GM18517 (cell line): ENCODE measurements around the gene ERBB4.

Experiments
- ATAC-seq: cut with Tn5 transposase; IDR thresholded peaks from one replicate; pipeline ENCODE4 v1.9.1; 2021; ENCODE audit warnings: mild to moderate bottlenecking, moderate library complexity; ENCODE audit not compliant: unreplicated experiment

ERBB4 gene

DNA sequence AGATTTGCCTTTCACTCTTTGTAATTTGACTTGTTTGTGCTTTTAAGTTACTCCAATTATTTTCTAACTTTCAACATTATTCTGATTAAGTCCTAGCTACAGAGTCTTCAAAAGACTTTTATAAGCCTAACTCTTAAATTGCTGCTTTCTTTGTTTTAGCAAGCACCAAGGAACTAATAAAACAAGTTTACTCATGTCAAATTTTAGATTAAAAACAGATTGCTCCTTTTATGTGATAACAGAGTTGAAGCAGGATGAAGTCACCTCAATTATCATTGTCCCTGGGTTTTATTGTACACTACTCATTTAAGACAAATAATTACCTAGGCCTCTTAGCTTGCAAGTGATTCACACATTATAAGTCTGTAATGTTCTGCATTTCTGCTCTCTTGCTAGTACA is 678.4 kb downstream of the ERBB4 start:
- no peak for ATAC-seq

DNA sequence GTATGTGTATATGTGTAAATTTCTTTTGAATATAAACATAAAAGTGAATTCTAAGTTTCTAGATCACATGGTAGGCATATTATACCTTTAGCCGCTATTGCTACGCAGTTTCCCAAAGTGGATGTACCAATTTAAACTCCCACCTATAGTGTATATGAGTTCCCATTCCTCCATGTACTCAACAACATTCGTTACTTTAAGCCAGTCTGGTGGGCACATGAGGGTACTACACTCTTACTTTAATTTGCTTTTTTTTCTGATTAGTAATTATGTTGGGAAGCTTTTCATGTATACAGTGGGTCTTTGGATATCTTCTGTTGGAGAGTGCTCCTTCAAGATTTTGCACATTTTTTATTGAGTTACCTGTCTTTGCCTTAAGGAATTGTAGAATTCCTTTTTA is 683.8 kb downstream of the ERBB4 start:
- no peak for ATAC-seq

DNA sequence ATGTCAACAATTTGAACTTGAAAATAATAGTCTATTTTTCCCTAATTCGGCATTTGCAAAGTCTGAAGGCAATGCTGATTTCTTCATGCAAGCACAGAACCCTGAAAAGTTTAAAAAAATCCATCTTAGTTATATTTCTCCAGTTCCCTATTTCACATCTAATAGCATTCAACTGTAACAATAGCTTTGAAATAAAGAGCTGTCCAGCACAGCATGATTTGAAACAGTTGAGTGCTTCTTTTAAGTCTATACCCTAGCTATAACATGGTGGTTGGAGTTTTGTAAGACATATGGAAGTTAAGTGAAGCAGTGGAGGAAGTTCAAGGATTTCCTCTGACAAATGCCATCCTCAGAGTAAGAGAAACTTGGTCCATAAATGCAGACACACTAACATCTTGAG is 691.9 kb downstream of the ERBB4 start:
- no peak for ATAC-seq

DNA sequence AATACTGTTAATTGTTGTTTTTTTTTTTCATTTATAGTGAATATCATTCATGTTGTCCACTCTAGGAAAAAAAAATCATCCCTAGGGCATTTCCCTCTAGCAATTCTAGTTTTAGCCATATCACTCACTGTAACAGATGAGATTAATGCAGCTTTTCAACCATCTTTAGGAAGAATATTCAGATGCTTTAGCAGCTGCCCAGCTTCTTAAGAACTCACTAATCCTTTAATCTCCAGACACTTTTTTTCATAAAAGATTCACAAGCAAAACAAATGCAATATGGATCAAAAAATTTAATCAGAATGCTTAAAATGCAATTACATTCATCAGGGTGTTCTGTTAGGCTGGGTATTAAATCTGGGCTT is 692.6 kb downstream of the ERBB4 start:
- no peak for ATAC-seq

DNA sequence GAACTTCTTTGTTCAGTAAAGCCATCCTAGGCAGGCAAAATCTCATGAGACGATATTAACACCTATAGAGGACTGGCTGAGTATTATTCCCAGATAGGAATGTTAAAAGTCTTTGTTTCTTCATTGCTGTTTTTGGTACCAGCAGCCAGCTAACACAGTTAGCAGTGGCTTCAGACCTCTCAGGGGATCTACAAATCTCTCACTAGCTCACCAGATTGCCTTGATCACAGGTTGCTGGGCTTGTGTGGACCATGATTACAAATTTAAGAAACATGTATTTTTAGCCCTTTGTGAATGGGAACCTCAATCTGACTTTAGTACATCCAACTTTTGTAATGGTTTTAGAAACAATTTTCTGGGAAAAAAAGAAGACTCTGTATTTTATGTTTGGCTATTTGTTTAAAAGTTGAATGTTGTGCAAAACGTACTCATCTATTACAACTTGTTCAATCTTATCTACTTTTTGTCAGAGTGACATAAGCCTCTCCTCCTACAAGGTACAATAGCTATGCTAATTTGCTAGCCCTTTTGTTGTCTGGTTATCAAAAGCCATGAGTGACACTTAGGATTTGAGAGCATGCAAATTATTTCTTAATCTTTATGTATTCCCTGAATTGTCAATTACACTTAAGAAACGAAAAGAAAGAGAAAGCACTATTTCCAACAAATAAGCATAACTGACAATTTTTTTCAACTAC is 693.1 kb downstream of the ERBB4 start:
- no peak for ATAC-seq

DNA sequence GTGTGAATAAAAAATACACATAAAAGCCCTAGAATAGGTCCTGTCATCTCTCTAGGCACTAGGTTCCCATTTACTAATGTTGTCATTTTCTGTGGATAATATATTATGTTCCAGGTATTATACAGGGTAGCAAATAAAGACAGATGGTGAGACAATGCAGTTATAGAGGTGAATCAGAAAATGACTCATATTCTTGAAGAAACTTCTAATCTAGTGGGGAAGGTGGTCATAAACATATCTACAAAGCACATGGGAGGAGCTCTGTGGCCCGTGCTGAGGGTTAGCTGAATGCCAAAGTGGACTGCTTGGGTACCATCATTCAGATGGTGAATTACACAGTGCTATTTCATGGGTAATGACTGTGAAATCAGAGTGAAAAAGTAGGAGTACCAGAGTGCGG is 700.9 kb downstream of the ERBB4 start:
- no peak for ATAC-seq

DNA sequence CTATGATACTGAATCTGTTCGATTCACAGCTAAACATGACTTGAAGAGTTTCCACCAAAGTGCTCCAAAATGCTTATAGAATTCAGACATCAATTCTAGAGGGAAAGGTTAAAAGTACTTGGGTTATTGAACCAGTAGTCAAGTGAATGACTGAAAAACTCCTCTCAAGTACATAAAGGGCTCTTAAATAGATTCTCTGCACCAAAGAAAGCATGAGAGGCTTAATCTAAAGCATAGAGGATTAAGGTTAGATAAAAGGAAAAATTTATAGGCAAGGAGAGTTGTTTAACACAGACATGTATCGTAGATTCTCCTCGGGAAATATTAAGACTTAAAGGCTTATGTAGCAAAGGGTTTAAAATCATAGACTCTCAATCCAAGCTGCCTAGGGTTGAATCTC is 701.4 kb downstream of the ERBB4 start:
- ATAC-seq = no peak

DNA sequence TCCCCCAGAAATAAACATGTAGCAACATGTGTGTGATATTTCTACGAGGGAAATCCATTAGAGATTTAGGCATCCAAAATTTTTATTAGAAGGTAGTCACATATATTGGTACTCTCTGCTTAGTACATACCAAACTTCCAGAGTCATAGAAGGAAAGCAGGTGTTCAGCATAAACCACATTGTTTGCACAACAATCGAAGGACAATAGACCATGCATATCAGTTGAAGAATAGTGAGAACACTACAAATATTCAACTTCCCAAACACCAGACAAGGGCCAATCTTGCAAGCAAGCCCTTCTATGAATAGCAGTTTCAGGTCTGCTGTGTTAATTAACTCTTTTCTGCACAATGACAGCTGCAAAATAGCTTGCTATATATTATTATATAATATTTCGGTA is 702.2 kb downstream of the ERBB4 start:
- no peak for ATAC-seq

DNA sequence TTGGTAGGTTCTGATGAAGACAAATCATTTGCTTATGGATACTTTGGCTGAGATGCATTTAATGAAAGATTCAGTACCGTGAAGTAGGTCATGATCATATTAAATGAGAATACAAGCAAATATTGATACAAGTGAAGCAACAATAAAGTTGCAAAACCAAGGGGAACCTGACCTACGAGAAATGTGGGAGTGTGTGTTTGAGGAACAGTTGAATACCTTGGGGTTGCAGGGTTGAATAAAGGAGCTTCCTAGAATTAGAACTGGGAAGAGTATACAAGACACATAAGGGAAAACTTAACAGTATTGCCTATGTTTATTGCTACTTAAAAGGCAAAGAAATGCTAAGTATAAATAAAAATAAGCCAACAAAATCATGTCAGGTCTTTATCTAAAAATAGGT is 702.9 kb downstream of the ERBB4 start:
- no peak for ATAC-seq

DNA sequence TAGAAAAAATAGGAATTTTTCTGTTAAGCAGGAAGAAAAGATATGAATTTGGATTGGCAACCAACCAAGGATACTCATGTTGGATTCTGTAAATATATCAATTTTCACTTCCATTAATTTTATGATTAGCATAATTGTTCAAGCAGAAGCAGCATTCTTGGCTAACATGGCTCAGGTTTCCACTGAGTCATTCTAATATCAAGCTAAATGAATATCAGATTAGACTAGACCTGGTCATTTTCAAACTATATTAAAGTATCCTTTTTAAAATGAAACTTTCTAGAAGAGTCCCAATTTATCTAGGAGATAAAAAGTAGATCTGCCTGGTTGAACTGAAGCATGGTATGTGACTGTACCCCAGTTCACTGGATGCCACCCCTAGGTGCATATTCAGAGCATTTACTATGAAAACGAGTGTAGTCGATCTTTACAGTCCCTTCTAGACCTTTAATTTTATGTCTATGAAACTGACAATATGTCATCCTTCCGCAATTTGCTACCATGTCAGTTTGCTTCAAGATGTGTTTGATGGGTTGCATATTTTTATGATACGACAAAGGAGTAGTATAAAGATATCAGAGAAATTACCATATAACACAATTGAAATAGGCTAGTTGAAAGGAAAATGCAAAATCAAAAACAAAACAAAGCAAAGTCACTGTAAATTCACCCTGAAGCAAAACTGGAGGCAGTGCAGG is 704.9 kb downstream of the ERBB4 start:
- ATAC-seq = no peak

DNA sequence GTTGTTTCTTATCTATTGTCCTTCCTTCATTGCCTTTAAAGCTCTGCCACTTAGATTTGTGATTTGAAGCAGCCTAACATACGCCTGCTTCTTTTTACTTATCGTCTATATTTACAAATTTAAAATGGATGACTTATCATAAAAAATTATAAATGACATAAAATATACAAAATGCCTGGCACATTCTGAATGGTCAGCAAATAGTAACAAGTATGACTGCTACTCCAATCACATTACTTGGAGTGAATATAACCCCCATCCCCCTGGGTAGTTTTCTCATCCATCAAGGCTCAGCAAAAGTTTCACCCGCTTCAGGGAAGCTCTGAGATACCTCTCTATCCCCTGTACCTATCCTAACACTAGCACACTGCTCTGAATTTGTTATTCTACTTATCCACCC is 708.9 kb downstream of the ERBB4 start:
- no peak for ATAC-seq

DNA sequence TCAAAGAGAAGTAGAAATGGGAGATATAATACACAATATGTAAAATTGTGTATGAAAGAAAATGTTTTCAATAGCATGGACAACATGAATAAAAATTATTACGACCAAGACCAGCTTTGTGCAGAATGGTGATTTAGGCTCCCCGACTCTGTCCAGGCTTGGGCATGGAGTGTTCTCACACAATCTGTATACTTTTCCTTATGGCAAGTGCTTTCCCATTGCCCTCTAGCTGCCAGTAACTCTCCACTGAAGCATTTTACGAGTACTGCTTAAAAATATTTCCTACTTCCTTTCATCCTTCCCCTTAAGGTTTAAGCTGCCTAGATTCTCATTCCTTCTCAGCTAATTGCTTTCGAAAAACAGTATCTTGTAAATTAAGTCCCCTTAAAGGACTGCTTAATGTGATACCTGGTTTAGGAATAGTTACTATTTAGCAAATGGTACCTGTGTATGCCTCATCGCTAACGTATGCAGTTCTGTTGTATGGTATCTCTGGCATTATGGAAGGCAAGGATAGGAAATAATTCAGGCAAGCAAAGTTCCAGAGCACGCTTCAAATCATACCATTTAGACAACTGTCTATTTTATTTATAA is 714.6 kb downstream of the ERBB4 start:
- ATAC-seq = no peak

DNA sequence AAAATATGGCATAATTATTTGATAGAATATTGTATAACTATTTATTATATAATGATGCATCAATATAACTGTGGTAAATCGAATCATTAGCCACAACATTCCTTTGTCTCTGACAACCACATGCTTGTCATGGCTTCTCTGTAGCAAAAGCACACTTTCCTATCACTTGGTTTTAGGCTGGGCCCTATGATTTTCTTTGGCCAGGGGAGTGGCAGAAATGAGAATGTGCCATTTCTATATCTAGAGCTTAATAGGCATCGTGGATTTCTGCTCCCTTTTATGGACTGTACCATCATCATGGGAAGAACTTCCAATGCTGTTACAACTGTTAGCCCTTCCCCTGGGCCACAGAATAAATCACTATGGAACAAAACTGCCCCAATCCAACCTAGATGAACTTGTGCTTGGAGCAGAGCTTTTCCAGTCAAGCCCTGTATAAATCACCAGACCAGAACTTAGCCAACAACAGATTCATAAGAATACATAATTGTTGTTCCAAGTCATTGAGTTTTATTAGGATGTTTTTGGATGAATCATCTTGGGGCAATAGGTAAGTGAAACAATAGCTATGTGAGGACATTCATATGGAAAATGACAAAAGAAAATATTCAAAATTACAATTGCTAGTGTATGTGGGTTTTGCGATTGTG is 715.8 kb downstream of the ERBB4 start:
- ATAC-seq = no peak

DNA sequence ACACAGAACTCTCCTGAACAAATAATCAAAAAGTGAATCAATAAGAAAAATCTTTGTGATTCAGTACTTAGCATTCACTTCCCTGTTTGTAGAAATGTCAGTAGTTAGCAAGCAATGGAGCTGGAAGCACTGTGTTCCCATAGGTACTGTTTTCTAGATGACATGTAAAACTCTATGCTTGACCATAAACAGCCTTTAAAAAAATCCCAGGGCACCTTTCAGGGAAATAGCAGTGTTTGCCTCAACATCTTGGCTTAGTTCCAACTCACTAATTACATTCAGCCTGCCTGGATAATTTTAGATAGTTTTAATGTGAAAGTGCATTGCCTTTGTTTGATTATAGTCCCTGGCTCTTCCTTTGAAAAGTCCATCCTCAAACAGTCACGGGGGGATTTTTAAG is 721.8 kb downstream of the ERBB4 start:
- ATAC-seq = no peak

DNA sequence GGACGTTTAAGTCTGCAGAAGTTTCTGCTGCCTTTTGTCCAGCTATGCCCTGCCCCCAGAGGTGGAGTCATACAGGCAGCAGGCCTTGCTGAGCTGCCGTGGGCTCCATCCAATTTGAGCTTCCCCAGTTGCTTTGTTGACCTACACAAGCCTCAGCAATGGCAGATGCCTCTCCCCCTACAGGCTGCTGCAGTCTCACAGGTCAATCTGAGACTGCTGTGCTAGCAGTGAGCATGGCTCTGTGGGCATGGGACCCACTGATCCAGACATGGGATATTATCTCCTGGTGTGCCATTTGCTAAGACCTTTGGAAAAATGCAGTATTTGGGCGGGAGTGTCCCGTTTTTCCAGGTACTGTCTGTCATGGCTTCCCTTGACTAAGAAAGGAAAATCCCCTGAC is 726.0 kb downstream of the ERBB4 start:
- ATAC-seq = no peak

DNA sequence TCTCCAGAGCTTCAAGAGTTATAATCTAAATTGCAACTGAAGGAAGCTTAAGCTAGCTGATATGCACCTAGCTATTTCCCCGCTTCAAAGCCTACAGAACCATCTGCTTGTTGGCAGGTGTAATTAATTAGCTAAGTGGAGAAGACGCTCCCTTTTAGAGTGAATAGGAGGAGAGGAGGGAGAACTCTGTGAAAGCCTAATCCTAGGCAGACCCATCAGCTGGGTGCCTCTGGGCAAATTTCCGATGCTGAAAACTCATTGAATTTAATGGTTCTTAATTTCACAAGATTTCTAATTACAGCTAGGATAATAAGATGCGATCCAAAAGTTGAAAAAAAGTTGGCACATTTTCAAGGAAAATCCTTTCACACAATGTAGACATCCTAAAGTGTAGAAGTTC is 735.9 kb downstream of the ERBB4 start:
- no peak for ATAC-seq

DNA sequence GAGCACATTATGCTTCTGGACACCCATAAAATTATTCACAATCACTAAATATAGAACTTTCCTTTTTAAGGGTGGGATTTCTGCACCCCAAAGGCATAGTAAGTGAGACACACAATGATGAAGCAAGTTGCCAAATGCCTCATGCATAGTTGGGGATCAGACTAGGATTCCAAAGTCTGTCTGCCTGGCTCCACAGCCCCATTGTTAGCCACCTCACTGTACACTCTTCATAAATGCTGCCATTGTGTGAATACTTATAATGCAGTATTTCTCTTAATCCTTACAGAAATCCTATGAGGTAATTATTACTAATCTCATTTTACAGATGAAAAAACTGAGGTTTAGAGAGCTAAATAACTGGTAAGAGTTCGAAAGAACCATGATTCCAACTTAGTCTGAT is 738.6 kb downstream of the ERBB4 start:
- ATAC-seq = no peak

DNA sequence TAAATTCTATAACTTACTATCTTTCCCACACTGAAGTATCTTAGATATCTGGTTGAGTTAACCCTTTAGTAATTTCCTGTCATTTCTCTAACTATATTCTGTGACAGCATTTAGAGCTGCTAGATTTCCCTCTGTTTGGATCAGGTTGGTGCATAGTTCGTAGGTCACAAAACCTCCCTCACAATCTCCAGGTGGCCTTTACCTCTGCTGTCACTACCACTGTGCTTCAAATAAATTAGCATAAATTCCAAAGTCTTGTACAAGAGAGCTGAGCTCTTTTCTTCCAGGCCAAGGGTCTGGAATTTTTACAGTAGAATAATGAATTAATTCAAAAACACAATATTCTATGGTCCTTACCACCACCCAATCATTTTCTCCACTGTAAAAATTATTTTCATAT is 739.7 kb downstream of the ERBB4 start:
- no peak for ATAC-seq

DNA sequence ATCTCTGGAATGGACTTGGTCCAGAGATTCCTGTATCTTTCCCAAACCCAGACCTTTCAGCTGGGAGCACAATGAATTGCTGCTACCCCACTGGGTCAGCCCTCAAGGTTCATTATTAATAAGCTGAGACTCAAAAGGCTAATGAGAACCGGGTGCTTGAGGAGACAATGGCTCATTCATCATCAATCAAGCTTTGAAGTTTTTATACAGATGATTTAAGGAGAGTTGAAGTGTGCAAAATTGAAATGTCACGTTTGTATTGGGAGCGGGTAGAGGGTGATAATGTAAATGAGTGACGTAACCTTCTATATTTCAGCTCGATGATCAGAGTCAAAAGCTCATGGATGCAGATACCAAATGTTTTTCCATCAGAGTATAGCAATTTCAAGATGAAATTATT is 744.9 kb downstream of the ERBB4 start:
- ATAC-seq = no peak

DNA sequence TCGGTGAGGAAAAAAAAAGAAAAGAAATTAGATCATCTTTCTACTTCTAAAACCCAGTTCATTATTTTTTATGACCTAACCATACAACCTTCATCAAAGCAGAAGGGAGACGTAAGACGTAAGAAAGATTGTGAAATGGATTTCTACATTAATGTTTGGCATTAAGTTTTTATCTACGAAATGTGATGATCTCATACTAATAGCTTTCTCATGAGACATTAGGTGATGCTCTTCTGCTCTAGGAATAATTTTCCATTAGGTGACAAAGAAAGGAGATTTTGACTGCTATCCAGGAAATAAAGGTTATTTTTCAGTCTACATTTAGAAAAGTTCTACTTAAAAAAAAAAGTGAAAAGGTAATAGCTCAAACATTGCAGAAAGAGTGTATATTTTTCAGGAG is 748.6 kb downstream of the ERBB4 start:
- ATAC-seq = no peak

DNA sequence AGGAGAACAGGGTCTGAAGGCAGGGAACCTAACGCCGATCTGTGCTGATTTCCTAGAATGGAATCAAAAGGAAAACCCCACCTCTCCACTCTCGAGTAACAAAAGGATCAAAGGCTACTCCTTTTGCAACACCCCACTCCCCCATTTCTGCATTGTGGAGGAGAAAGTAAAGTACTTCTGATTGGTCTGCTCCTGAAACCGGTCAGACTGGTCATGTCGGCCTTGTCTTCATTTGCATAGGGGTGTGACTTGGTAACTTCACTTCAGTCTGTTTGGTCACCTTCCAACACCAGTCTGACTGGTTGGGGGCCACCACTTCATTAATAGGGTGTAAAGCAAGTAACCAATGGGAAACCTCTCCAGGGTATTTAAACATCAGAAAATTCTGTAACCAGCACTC is 771.9 kb downstream of the ERBB4 start:
- ATAC-seq = no peak

DNA sequence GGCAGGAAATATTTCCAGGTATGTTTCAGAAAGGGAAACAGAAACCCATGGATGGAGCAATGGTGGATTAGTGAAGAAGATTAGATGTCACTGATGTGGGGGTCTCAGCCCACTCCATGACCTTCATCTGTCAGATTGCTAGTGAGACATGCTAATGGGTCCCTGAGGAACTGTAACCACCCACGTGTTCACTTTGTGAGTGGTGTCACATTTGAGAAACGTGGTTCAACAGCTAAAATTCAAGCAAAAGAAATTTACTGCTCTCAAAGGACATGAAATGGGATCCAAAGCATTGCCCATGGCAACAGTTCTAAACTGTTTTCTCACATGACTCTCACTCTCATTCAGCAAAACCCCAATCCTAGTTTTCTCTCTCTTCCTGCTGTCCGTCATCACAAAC is 776.1 kb downstream of the ERBB4 start:
- no peak for ATAC-seq
